Endothelial cell (in vitro differentiated cells): ENCODE data around the gene SOCS3. TPM values are rescaled to one million over a fixed set of nuclear protein-coding genes. Genes with fewer than 3 reads are reported as not detected.

Source experiments
- DNase-seq: peaks from one replicate; pipeline ENCODE4 v3.0.0; 2021; ENCODE audit warnings: low spot score
- H3K27ac Mint-ChIP-seq: one replicate; pipeline ENCODE4 v1.8.0; 2021; ENCODE audit warnings: mixed read lengths, inconsistent platforms; ENCODE audit not compliant: unreplicated experiment
- H3K27me3 Mint-ChIP-seq: one replicate; pipeline ENCODE4 v1.8.0; 2021; ENCODE audit warnings: mild to moderate bottlenecking, moderate library complexity, mixed read lengths, inconsistent platforms; ENCODE audit not compliant: unreplicated experiment
- H3K36me3 Mint-ChIP-seq: one replicate; pipeline ENCODE4 v1.8.0; 2021; ENCODE audit warnings: mild to moderate bottlenecking, low read depth, mixed read lengths, inconsistent platforms; ENCODE audit not compliant: unreplicated experiment
- H3K4me1 Mint-ChIP-seq: one replicate; pipeline ENCODE4 v1.8.0; 2021; ENCODE audit warnings: mild to moderate bottlenecking, mixed read lengths, inconsistent platforms; ENCODE audit not compliant: unreplicated experiment
- H3K4me3 Mint-ChIP-seq: one replicate; pipeline ENCODE4 v1.8.0; 2021; ENCODE audit warnings: mild to moderate bottlenecking, mixed read lengths, inconsistent platforms; ENCODE audit not compliant: unreplicated experiment
- H3K9me3 Mint-ChIP-seq: one replicate; pipeline ENCODE4 v1.8.0; 2021; ENCODE audit warnings: mixed read lengths, inconsistent platforms; ENCODE audit not compliant: unreplicated experiment
- CTCF ChIP-seq: fragments of 200-600 bp; sonication (generic); IDR thresholded peaks from one replicate; pipeline ENCODE4 v1.5.0; 2021; ENCODE audit warnings: antibody characterized with exemption; ENCODE audit not compliant: unreplicated experiment
- total RNA-seq: library from RNA; stranded (reverse); fragmentation: NEBNext Ultra II Directional; extraction: Animal tissue kit (Norgen Biotek cat#: 25700); gene quantifications from one replicate; pipeline ENCODE4 v1.2.1, GENCODE V29; 2021; ENCODE audit not compliant: unreplicated experiment

SOCS3 gene
- total RNA-seq, 1 donor from 2014 or later: 30.2 TPM

DNA sequence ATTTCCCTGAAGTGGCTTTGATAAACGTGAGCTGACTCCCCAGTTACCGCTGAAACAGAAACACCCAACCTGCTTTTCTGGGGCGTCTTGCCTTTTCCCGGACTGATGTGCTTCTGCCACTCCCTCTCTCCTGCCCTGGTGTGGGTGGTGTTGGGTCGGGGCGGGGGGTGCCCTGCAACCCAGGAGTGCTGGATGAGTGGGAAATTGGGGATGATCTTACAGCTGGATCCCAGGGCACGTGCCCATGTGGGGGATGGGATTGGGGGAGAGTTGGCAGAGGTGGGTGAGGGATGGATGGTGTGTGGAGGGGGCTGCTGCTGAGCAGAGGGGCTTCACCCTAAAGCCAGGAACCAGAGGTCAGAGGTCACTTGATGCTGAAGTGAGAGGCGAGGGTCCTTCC is 47.0 kb upstream of the SOCS3 start:
- no peak for DNase-seq
- Mint-ChIP-seq H3K9me3 (no peaks in the 10 kb centered on the region), H3K27me3 (peaks cover 5% of the 10 kb centered on the region), H3K4me1 (peaks cover 20% of the 10 kb centered on the region), H3K36me3 (peaks cover 30% of the 10 kb centered on the region), H3K4me3 (peak overlapping the region; percentile 62), H3K27ac (no peak overlapping the region)
- no peak for TF ChIP-seq CTCF

DNA sequence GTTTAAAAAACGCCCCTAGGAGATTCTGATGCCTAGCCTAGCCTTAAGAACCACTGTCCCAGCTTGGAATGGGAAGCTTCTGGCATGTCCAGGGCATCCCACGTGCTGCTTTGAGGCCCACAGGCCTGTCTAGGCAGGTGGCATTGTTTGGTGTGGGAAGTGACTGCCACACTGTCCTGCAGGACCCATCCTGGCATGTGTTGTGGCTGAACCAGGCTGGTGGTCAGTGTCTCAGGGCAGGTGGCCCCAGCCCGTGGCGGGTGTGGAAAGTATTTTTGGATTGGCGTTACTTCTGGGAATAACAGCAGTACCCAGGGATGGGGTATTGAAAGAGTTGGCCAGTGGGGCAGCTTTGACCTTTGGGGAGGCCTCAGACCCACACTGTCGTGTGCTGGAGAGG is 46.5 kb upstream of the SOCS3 start:
- H3K4me1 Mint-ChIP-seq: peaks cover 20% of the 10 kb centered on the region
- no peak overlapping the region for H3K27ac Mint-ChIP-seq
- no peak for DNase-seq
- no peak for TF ChIP-seq CTCF
- H3K27me3 Mint-ChIP-seq: peaks cover 5% of the 10 kb centered on the region
- no peaks in the 10 kb centered on the region for H3K9me3 Mint-ChIP-seq
- no peak overlapping the region for H3K4me3 Mint-ChIP-seq
- H3K36me3 Mint-ChIP-seq: peaks cover 34% of the 10 kb centered on the region

DNA sequence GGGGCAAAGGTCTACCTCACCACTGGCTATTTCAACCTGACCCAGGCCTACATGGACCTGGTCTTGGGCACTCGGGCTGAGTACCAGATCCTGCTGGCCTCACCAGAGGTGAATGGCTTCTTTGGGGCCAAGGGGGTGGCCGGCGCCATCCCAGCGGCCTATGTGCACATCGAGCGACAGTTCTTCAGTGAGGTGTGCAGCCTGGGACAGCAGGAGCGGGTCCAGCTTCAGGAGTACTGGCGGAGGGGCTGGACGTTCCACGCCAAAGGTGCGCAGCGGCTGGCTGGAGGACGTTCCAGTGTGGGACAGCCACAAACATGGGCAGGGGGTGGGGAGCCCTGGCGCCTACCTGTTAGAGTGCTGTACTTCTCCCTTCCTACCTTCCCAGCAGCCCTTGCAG is 43.9 kb upstream of the SOCS3 start:
- no peak overlapping the region for H3K4me3 Mint-ChIP-seq
- H3K9me3 Mint-ChIP-seq: no peaks in the 10 kb centered on the region
- H3K4me1 Mint-ChIP-seq: peaks cover 20% of the 10 kb centered on the region
- no peak for DNase-seq
- H3K27me3 Mint-ChIP-seq: peaks cover 7% of the 10 kb centered on the region
- H3K36me3 Mint-ChIP-seq: peaks cover 53% of the 10 kb centered on the region
- H3K27ac Mint-ChIP-seq: no peak overlapping the region
- no peak for TF ChIP-seq CTCF

GRCh38 chr17:78401891-78402290 is 42.0 kb upstream of the SOCS3 start:
- H3K36me3 Mint-ChIP-seq: peaks cover 57% of the 10 kb centered on the region

DNA sequence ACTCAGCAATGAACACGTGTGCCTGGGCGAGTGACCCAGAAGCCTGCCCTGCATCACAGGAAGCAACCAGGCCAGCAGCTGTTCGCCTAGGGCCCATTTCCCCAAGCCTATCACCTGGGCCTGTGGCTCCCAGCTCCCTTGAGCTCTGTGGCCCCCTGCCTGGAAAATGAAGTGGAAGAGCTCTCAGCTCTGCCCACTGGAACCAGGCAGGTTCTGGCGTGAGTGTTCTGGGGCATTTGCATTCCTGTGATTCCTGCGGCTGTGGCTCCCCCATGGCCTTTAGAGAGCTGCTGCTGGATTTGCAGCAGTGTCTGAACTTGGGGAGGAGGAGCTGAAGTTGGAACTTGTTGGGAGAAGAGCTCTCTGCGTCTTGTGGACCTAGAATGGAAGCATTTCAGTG is 41.4 kb upstream of the SOCS3 start:
- peak overlapping the region; percentile 12 for H3K27ac Mint-ChIP-seq
- peaks cover 62% of the 10 kb centered on the region for H3K36me3 Mint-ChIP-seq
- peak overlapping the region; percentile 16 for H3K4me3 Mint-ChIP-seq
- no peak for TF ChIP-seq CTCF
- H3K27me3 Mint-ChIP-seq: peaks cover 8% of the 10 kb centered on the region
- no peak for DNase-seq
- peaks cover 21% of the 10 kb centered on the region for H3K4me1 Mint-ChIP-seq
- H3K9me3 Mint-ChIP-seq: no peaks in the 10 kb centered on the region

More at GRCh38 chr17:78401891-78402290, 42.0 kb upstream of the SOCS3 start:
- Mint-ChIP-seq H3K9me3 (no peaks in the 10 kb centered on the region), H3K4me1 (peaks cover 16% of the 10 kb centered on the region), H3K27me3 (peaks cover 7% of the 10 kb centered on the region), H3K27ac (peak overlapping the region; percentile 12), H3K4me3 (peak overlapping the region; percentile 80)
- no peak for TF ChIP-seq CTCF
- no peak for DNase-seq
